H1 (cell line): ENCODE measurements around the gene NRXN3. TPM values are rescaled to one million over a fixed set of nuclear protein-coding genes. Genes with fewer than 3 reads are reported as not detected.

Experiments used
- SIX5 ChIP-seq: IDR thresholded peaks from 2 replicates; pipeline ENCODE4 v1.6.1; 2011; ENCODE audit warnings: mild to moderate bottlenecking, low read depth, low read length
- SP4 ChIP-seq: IDR thresholded peaks from 2 replicates; pipeline ENCODE4 v1.6.1; 2012; ENCODE audit warnings: low read length, inconsistent platforms
- polyA plus RNA-seq, 7 experiments: library from polyadenylated mRNA; depleted of rRNA in 3 of 7; stranded (reverse) in 5 of 7; unstranded in 2 of 7; fragments of >200 nt in 5 of 7; fragments of 200-250 nt in 2 of 7; gene quantifications; 1 replicate in 5 of 7; 2 replicates in 1 of 7; 4 replicates in 1 of 7; pipeline versions ENCODE4 v1.2.1 to v1.2.3, GENCODE V29; 2011 to 2013; ENCODE audit warnings: missing spikeins in 2 of 7, mixed read lengths in 2 of 7
- total RNA-seq: library from RNA; stranded (reverse); fragmentation: NEBNext Ultra II Directional; extraction: Animal tissue kit (Norgen Biotek cat#: 25700); gene quantifications from 2 replicates; pipeline ENCODE4 v1.2.1, GENCODE V29; 2021
- TF ChIP-seq, protein P1 (sequence below): IDR thresholded peaks from 2 replicates; pipeline ENCODE4 v1.6.1; 2011; ENCODE audit warnings: low read length, improper control_type of control experiment

The NRXN3 gene
- total and polyA plus RNA-seq, 2 of the 8 experiments (the other 6 are each of a cell fraction or from before 2014, with no cell fraction given) = 2.6 to 4.1 TPM

DNA sequence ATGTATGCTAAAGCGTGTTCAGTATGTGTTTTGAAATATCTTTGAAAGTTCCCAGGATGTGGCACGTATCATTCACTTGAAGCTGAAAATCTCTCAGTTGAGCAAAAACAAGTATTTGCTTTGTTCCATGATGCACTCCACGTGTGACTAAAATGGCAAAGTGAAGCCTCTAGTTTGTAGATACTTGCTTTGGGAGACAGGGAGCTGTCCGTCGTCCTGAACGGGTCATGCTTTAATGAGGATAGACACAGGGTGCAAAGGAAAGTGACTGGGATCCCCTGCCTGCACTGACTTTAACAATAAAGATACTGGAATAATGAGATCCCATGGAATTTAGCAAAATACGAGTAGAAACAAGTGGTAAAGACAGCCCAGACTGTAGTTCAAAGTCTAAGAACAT lies 991.4 kb downstream of the NRXN3 start (continued):
- TF ChIP-seq SIX5 = no peak
- TF ChIP-seq SP4 = no peak
- TF ChIP-seq, protein P1, sequence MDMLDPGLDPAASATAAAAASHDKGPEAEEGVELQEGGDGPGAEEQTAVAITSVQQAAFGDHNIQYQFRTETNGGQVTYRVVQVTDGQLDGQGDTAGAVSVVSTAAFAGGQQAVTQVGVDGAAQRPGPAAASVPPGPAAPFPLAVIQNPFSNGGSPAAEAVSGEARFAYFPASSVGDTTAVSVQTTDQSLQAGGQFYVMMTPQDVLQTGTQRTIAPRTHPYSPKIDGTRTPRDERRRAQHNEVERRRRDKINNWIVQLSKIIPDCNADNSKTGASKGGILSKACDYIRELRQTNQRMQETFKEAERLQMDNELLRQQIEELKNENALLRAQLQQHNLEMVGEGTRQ = no peak
- TF ChIP-seq, all 59 proteins: peak for 0
